ENCODE results near the gene GDF2. TPM values are rescaled to one million over a fixed set of nuclear protein-coding genes. Genes with fewer than 3 reads are reported as not detected.

GDF2 gene
- total RNA-seq, 1 donor from 2014 or later, result not detected

DNA sequence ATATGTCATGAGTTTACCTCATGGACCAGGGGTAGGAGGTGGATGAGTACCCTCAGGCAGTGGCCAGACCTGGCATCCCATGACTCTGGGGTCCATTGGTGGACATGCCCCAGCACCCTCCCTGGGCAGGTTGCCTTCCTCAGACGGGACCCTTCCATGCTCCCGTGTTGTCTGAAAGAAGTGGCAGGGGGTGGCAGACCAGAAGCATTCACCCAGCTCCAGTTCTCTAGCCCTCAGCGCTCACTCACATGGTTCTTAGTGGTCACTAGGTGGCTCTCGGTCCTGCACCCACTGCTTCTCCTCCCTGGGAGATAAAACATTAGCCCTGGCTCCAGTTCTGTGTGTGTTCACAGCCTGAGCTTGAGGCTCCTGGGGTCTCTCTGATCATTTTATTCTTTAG is 31.9 kb downstream of the GDF2 start:
- DNase-seq, result no peak

DNA sequence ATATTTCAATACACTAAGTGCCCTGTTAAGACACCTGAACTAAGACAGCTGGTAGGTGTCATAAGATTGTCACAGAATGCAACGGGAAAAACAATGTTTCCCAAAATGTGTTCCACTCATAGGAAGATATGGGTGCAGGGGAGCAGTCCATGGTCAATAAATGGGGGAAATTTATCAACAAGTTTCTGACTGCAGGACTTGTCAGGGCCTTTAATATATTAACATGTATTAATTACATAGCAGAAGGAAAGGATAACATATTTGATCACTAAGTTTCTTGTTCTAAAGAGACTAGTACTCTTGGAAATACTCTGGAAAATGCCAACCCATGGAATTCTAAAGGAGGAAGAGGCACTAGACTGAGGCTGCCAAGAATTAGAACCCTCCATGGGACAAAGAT is 32.6 kb downstream of the GDF2 start:
- DNase-seq, result no peak

DNA sequence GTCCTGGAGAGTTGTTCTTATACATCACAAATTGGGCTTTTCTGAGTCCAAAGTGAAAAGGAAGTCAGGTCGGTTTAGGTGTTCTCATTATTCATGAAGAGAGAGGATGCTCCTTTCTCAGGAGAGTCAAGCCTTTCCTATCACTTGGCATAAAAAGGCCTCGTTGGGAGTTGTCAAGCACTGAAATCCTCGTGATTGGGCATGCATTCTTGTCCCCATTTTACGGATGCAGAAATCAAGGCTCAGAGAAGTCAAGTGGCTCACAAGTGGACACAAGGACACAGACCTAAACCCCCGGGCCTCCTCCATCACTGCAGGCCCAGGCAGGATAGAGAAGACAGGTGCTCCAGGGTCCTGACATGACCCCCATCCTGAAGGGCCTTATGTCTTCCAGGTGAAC is 34.5 kb downstream of the GDF2 start:
- DNase-seq, result no peak

DNA sequence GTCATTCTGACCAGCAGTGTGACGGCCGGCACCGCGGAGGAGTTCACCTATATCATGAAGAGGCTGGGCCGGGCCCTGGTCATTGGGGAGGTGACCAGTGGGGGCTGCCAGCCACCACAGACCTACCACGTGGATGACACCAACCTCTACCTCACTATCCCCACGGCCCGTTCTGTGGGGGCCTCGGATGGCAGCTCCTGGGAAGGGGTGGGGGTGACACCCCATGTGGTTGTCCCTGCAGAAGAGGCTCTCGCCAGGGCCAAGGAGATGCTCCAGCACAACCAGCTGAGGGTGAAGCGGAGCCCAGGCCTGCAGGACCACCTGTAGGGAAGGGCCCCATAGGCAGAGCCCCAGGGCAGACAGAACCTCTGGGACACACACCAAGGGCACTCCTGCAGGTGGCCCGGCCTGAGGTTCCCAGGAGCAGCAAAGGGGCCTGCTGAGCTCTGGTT is 34.9 kb downstream of the GDF2 start:
- DNase-seq, result no peak

GRCh38 chr10:47357911-47358310 is 35.7 kb downstream of the GDF2 start:
- DNase-seq, result no peak

GRCh38 chr10:47358457-47358856 is 36.2 kb downstream of the GDF2 start:
- no peak for DNase-seq

GRCh38 chr10:47359101-47359500 is 36.8 kb downstream of the GDF2 start:
- no peak for DNase-seq

DNA sequence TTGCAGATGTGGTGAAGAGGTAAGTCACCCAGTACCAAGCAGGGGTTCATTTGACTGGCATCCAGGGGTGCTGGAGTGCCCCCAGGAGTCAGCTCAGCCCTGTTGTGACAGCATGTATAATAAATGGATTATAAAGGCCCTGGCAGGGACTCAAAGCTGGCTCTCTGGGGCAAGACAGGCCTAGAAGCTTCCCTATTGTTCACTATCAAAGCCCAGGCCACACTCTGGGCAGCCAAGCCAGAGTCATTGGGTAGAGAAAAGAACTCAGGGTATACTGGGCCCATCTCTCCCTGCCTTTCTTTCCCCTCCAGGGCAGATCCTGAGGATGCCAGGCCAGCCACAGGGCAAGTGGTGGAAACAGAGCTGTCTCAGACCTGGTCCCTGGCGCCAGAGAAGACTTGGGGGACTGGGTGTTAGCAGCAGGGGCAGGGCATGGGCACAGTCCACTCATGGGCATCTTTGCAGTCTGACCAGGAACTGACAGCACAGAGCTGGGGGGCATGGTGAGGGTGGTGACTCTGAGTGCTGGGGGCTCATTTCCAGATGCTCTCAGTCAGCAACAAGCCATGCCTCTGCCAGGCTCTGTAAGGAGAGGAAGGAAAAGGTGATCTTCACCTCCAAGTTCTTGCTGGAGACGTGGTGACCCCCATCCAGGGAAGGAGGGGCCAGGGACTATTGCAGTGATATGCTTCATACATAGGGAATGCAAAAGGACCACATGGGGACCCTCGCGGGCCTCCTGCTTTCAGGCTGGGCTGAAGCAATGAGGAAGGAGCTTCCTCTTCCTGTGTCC is 37.6 kb downstream of the GDF2 start:
- DNase-seq, result no peak

DNA sequence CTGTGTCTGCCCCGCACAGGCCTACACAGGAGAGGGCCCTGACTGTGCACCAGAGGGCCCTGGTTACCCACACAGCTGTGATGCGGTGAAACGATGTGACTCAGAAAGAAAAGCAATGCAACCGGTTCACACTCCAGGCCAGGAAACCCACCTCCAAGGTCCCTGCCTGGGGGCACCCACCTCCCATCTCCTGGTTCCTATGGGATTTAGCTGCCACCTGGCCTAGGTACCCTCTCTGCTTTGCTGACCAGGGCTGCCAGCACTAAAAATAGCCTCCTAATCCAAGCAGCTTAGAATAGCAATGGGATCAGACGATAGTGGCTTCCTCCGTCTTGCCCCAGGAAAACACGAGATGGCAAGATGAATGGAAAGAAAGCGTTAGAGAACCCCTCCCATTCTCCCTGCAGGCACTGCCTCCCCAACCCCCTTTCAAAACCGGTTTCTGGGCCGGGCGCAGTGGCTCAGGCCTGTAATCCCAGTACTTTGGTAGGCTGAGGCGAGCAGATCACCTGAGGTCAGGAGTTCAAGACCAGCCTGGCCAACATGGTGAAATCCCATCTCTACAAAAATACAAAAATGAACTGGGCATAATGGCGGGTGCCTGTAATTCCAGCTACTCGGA is 38.3 kb downstream of the GDF2 start:
- no peak for DNase-seq

DNA sequence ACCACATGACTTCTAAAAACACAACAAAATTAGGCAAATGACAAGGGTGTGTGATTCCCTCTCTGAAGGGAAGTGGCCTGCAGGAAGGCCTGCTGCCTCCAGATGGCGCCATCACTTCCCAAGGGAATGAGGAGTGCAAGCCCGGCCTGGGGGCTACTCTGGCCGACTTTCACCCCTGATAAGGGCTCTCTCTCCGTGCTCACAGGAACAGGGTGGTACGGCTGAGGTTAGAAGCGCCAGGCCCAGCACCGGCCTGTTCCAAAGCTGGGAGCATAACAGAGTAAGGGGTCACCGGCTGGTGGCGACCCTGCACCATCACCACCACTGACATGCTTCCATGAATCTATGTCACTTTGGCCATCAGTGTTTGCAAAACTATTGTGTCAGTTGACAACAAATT is 39.0 kb downstream of the GDF2 start:
- DNase-seq, result peak; percentile 39

GRCh38 chr10:47362199-47362598 is 39.9 kb downstream of the GDF2 start:
- no peak for DNase-seq

DNA sequence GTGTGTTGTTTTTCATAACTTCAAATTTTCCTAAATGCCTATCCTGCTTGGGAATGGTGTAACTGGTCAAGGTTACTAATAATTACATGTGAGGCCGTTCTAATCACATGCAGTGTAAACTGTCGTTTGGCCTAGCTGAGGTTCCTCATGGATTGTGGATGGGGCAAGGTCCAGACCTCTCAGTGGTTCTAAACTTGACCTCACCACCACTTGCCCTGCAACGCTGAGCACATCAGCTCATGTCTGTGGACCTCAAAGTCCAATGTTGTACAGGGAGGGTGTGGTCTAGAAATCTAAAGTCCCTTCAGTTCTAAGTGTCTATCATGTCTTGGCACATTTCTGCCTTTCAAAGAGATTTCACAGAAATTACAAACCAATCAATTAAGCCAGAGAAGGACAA is 41.5 kb downstream of the GDF2 start:
- DNase-seq, result no peak

DNA sequence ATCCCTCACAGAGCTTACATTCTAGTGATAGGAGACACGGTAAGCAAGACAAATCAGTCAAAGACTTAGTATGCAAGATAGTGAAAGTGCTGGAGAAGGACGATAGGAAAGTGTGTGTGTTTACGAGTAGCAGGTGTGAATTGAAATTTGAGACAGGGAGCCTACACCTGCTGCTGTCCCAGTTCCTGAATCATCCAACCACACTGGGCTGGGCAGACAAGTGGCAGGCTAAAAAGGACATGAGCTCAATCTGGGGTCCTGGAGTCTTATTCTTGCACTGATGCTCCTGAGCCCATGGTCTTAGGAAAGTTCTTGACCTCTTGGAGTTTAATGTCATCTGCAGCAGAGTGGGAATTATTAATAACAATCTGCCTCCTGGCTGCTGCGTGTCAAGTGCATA is 42.1 kb downstream of the GDF2 start:
- DNase-seq, result peak; percentile 40

- DNase-seq, result no peak
These were observed 42.7 kb downstream of the GDF2 start for GRCh38 chr10:47364911-47365310.

GRCh38 chr10:47365431-47366180 is 43.4 kb downstream of the GDF2 start:
- no peak for DNase-seq

GRCh38 chr10:47366181-47366631 is 44.0 kb downstream of the GDF2 start:
- no peak for DNase-seq

DNA sequence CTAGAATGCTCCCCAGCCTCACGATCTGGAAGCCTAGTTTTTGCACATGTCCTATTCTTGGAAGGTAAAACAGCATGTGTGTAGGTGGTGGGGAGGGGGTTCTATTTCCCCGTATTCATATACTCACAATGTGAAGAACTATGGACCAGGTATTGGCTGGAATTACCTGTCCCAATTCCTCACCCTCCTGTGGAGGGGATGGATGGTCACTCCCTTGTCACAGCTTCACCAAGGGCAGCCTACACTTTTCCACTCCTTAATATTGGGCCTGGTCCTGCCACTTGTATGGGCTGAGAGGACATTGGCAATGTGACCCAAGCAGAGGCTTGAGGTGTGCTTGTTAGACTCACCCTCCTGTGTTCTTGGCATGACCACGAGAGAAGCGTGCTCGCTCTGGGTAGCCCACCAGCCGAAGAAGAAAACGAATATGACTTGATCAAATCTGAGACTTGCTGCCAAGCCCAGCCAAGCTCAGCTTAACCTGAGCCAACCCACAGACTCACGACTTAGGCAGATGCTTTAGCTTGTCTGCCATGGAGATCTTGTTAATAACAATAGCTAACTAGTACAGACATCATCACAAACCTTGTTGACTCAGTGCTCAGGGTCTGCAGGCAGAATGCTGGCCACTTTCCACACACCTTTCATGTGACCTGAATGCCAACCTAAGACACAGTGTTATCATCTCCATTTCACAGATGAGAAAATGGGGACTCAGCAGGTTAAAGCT is 44.6 kb downstream of the GDF2 start:
- DNase-seq, result no peak

DNA sequence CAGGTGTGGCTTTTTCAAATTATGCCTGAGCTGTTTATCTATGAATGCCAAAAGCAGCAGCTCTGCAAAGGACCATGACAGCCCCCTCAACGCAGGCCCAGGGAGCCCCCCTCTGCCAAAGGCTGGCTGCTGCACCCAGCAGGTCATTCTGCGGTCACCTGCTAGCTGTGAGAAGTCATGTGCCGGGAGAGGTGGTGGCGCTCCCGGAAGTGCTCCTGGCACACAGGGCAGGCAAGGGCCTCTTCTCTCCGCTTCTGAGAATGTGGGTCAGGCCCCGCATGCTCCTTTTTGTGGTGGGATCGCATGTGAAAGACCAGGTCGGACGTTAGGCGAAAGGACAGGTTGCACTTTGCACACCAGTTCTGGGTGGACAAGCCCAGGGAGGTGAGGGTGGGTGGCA is 45.4 kb downstream of the GDF2 start:
- DNase-seq, result no peak

DNA sequence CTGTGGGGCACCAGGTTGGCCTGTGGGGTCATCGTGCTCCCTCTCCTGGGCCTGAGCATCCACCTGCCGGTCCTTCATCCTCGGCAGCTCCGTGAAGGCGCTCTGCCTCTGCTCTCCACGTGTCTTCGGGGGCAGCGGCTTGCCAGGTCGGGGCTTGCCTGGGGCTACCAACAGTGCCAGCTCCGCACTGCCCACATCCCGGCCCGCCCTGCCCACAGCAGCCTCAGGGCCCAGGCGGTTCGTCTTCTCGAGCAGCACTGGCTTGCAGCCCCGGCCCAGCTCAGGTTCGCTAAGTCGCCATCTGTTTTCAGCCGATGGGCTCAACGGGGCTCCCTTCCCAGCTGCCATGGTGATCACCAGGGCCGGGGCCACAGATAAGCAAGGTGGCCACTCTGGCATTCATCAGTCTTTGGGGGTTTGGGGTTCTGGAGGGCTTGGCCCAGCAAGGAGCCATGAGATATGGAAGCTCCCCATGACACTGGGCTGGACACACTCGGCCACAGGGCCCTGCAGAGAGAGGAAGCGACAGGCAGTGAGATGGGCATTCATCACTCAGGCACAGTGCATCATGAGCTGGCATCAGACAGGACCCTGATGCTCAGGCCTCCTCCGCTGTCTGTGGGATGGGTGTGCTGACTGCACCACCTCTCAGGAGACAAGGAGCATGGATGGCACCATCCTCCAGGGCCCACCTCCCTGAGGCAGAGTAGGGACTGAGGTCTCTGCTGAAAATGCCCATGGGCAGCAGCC is 46.4 kb downstream of the GDF2 start:
- DNase-seq, result no peak

DNA sequence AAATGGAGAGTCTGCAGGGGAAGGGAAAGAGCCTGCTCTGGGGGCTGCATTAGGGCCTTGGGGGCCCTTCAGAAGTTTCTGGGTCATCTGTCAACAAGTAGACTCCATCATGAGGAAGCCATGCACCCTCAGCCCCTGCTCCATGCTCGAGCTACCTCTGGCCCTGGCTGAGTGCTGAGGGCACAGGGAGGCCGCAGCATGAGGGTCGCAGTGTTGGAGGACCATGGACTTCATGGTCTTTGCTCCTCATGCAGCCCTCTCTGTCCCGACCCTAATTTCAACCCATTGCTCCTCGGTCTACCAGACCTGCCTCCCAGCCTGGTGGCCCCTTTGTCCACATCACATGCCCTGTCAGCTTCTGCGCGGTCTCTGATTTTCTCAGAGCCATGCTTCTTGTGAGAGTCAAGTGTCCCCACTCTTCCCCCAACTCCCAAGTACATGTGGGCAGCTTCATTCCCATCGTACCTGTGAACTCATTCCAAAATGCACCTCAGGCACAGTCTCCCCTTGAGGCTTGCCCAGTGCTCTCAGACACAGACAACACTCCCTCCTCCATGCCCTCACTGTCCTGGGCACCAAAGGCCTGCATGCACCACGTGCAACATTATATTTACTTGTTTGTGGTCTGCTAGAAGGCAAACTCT is 47.1 kb downstream of the GDF2 start:
- no peak for DNase-seq

Data from tongue (tissue), 2 donors.